Kidney (tissue), 14 donors: Measurements from ENCODE around the gene CLEC4A. TPM values are rescaled to one million over a fixed set of nuclear protein-coding genes. Genes with fewer than 3 reads are reported as not detected.

Experiments
- DNase-seq, 5 donors: peaks; one replicate each; pipeline ENCODE4 v3.0.0-alpha.2; 2013 to 2020
- FAIRE-seq: peaks from 2 replicates; lab custom pipeline; 2012; peaks lifted over from hg19 to GRCh38; lab: Jason Lieb, UNC
- H3K27ac ChIP-seq, 2 donors: one replicate each; pipeline ENCODE4 v1.7.0; 2013; ENCODE audit warnings: low read depth in 2 of 2, low read length in 2 of 2, inconsistent platforms in 1 of 2
- H3K27me3 ChIP-seq: one replicate; pipeline ENCODE4 v1.7.1; 2013; ENCODE audit warnings: low read length, inconsistent platforms; ENCODE audit not compliant: control insufficient read depth, insufficient read depth
- H3K36me3 ChIP-seq, 3 donors: one replicate each; pipeline versions ENCODE4 v1.7.0 to v1.7.1; 2013; ENCODE audit warnings: low read length in 3 of 3, control low read depth in 1 of 3, inconsistent platforms in 1 of 3; ENCODE audit not compliant: insufficient read depth in 3 of 3, control insufficient read depth in 2 of 3
- H3K4me1 ChIP-seq, 3 donors: one replicate each; pipeline versions ENCODE4 v1.7.0 to v1.7.1; 2013; ENCODE audit warnings: low read length in 3 of 3, inconsistent platforms in 1 of 3, low read depth in 1 of 3; ENCODE audit not compliant: control insufficient read depth in 2 of 3, insufficient read depth in 2 of 3
- H3K4me3 ChIP-seq, 3 donors: one replicate each; pipeline versions ENCODE4 v1.7.0 to v1.8.1; 2013; ENCODE audit warnings: low read length in 3 of 3, control low read depth in 1 of 3, inconsistent platforms in 1 of 3
- H3K9ac ChIP-seq, 3 donors: one replicate each; pipeline versions ENCODE4 v1.7.0 to v1.7.1; 2013; ENCODE audit warnings: low read length in 3 of 3, control low read depth in 1 of 3, inconsistent platforms in 1 of 3
- H3K9me3 ChIP-seq, 3 donors: one replicate each; pipeline versions ENCODE4 v1.7.0 to v1.7.1; 2013; ENCODE audit warnings: low read length in 3 of 3, control low read depth in 1 of 3, inconsistent platforms in 1 of 3; ENCODE audit not compliant: control insufficient read depth in 2 of 3, insufficient read depth in 1 of 3
- CTCF ChIP-seq: IDR thresholded peaks from 3 replicates; pipeline ENCODE4 v1.5.1; 2012; ENCODE audit warnings: mild to moderate bottlenecking, moderate library complexity, borderline replicate concordance; ENCODE audit not compliant: insufficient read depth; ENCODE audit errors: extremely low read depth
- intact Hi-C: fragments of 100-400 bp; cut with DNase I; formaldehyde crosslinking; loops from one replicate; pipeline ENCODE4 v1.11.1; 2022
- polyA plus RNA-seq: library from polyadenylated mRNA; stranded (reverse); fragments of 350-450 nt; fragmentation: Illumina TruSeq; extraction: RNeasy Lipid Tissue Mini Kit (QIAGEN cat#74804); gene quantifications from one replicate; pipeline ENCODE4 v1.2.3, GENCODE V29; 2014; ENCODE audit warnings: low read depth, low replicate concordance; ENCODE audit not compliant: insufficient read depth
- total RNA-seq: library from RNA; stranded (reverse); fragmentation: NEBNext Ultra II Directional; extraction: Animal tissue kit (Norgen Biotek cat#: 25700); gene quantifications from one replicate; pipeline ENCODE4 v1.2.1, GENCODE V29; 2021
- donor health status: control.
- donor health status: control.
- donor health status: control.
- donor health status: control.
- donor health status: control.
- donor health status: DM: yes; HTN: yes; CAD: no.
- donor health status: Normal renal cell carcinoma (clear cell type).

CLEC4A gene
- total and polyA plus RNA-seq, 2 donors from 2014 or later: 2.4 to 3.7 TPM

- H3K27me3 ChIP-seq: no peaks in the 10 kb centered on the region
- no peak overlapping the region for H3K4me3 ChIP-seq
- FAIRE-seq (no peak), DNase-seq (peak in 3 of 5 donors; percentile 15 to 65 (median 57))
- H3K36me3 ChIP-seq: no peaks in the 10 kb centered on the region
- H3K9me3 ChIP-seq: no peaks in the 10 kb centered on the region
- H3K9ac ChIP-seq: no peak overlapping the region
- intact Hi-C loops: no loop called here
- H3K4me1 ChIP-seq: no peaks in the 10 kb centered on the region
- H3K27ac ChIP-seq: no peak overlapping the region
- TF ChIP-seq CTCF: no peak
Observed at GRCh38 chr12:8077207-8077606, 46.2 kb upstream of the CLEC4A start.

- H3K4me3 ChIP-seq: no peak overlapping the region
- TF ChIP-seq CTCF: peak; percentile 15
- H3K9me3 ChIP-seq: no peaks in the 10 kb centered on the region
- no peak for FAIRE-seq
- peaks cover 0 to 2% (median 0%) of the 10 kb centered on the region in 3 donors for H3K4me1 ChIP-seq
- DNase-seq: peak in 3 of 5 donors; percentile 48 to 62 (median 51)
- intact Hi-C loops: no loop called here
- no peaks in the 10 kb centered on the region for H3K36me3 ChIP-seq
- no peak overlapping the region for H3K9ac ChIP-seq
- no peaks in the 10 kb centered on the region for H3K27me3 ChIP-seq
- no peak overlapping the region for H3K27ac ChIP-seq
Observed at GRCh38 chr12:8078398-8078797, 45.0 kb upstream of the CLEC4A start.

DNA sequence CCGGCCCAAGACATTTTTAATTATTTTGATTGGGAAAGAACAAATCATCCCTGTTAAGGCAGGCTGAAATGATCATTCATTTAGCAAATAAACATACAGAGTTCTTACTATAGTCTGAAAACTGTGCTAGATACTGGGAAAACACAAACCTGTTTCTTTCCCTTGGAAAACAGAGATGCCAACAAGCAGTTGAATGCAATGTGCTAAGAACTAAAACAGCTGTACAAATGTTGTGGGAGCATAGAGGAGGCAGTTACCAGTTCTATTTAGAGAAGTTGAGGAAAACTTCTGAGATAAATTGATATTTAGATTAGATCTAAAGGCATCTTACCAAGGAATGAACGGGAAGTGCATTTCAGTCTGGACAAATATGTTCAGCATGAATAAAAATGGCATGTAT, 44.5 kb upstream of the CLEC4A start:
- FAIRE-seq (no peak), DNase-seq (no peak)
- Histone ChIP-seq H3K4me1 (peaks cover 0 to 2% (median 2%) of the 10 kb centered on the region in 3 donors), H3K4me3 (no peak overlapping the region), H3K27me3 (no peaks in the 10 kb centered on the region), H3K9ac (no peak overlapping the region), H3K27ac (no peak overlapping the region), H3K36me3 (no peaks in the 10 kb centered on the region), H3K9me3 (no peaks in the 10 kb centered on the region)
- intact Hi-C loops: no loop called here
- TF ChIP-seq CTCF: no peak

GRCh38 chr12:8080120-8080519, 43.3 kb upstream of the CLEC4A start:
- intact Hi-C loops: no loop called here
- FAIRE-seq: no peak
- H3K27ac ChIP-seq: no peak overlapping the region
- H3K4me1 ChIP-seq: peaks cover 0 to 2% (median 2%) of the 10 kb centered on the region in 3 donors
- no peaks in the 10 kb centered on the region for H3K9me3 ChIP-seq
- no peak for TF ChIP-seq CTCF
- no peaks in the 10 kb centered on the region for H3K36me3 ChIP-seq
- H3K4me3 ChIP-seq: no peak overlapping the region
- H3K9ac ChIP-seq: no peak overlapping the region
- no peak for DNase-seq
- no peaks in the 10 kb centered on the region for H3K27me3 ChIP-seq
